HepG2 (cell line): ENCODE measurements around the gene GALNT16. TPM values are rescaled to one million over a fixed set of nuclear protein-coding genes. Genes with fewer than 3 reads are reported as not detected.

Experiments
- ATAC-seq: fragments of 200-7000 bp; cut with Tn5 transposase; 3 replicates; pipeline ENCODE4 v1.9.1; 2020; ENCODE audit warnings: mild to moderate bottlenecking, moderate library complexity
- BruUV-seq: library from RNA; stranded (reverse); fragments of 400-500 nt; replicated peaks from 2 replicates; lab custom pipeline; 2021; lab: Mats Ljungman, UMichigan
- CTCF ChIA-PET: fragments of 300-600 bp; formaldehyde crosslinking; extraction: SDS; loops from one replicate; lab custom pipeline; 2021; ENCODE audit warnings: low total read pairs, inconsistent platforms, low intra/inter-chr PET ratio; lab: Yijun Ruan, JAX
- POLR2A ChIA-PET: fragments of 350-600 bp; sonication (Branson Sonifier 250); formaldehyde crosslinking; loops from one replicate; lab custom pipeline; 2020; ENCODE audit warnings: antibody characterized with exemption, inconsistent platforms; lab: Yijun Ruan, JAX
- DNase-seq: peaks from one replicate; pipeline ENCODE4 v3.0.0-alpha.2; 2015; ENCODE audit warnings: low spot score
- FAIRE-seq: peaks from 3 replicates; lab custom pipeline; 2011; peaks lifted over from hg19 to GRCh38; lab: Jason Lieb, UNC
- H2AFZ ChIP-seq: one replicate; pipeline ENCODE4 v1.6.1; 2011; ENCODE audit warnings: low read length, inconsistent platforms
- H3K27ac ChIP-seq: fragments of 300-600 bp; 3 replicates; pipeline ENCODE4 v1.8.0; 2011; ENCODE audit warnings: mixed run types, mild to moderate bottlenecking, mixed read lengths, low read length, inconsistent platforms; ENCODE audit not compliant: insufficient read depth; ENCODE audit errors: extremely low read length
- H3K27me3 ChIP-seq, 2 experiments: fragments of 200-600 bp in 1 of 2; 2 replicates in 1 of 2; 3 replicates in 1 of 2; pipeline versions ENCODE4 v1.6.0 to v1.8.0; 2011; ENCODE audit warnings: low read length in 2 of 2, mild to moderate bottlenecking in 2 of 2, moderate library complexity in 2 of 2, inconsistent platforms in 1 of 2; ENCODE audit not compliant: insufficient read depth in 2 of 2, control insufficient read depth in 1 of 2
- H3K36me3 ChIP-seq, 2 experiments: fragments of 200-600 bp in 1 of 2; replicated peaks in 1 of 2; 2 replicates in 1 of 2; 3 replicates in 1 of 2; pipeline versions ENCODE4 v1.5.1 to v1.8.0; 2011; ENCODE audit warnings: low read length in 2 of 2, inconsistent platforms in 1 of 2; ENCODE audit not compliant: insufficient read depth in 2 of 2, control insufficient read depth in 1 of 2
- H3K4me1 ChIP-seq: 2 replicates; pipeline ENCODE4 v1.5.1; 2012; ENCODE audit warnings: low read length, inconsistent platforms; ENCODE audit not compliant: insufficient read depth
- H3K4me2 ChIP-seq: 2 replicates; pipeline ENCODE4 v1.6.0; 2011; ENCODE audit warnings: low read depth, low read length, inconsistent platforms
- H3K4me3 ChIP-seq, 3 experiments: fragments of 200-600 bp in 1 of 3; sonication (generic), shearing (Covaris generic) in 1 of 3; replicated peaks in 1 of 3; 2 replicates each; pipeline ENCODE4 v1.5.1; 2011 to 2016; ENCODE audit warnings: low read length in 3 of 3, inconsistent platforms in 2 of 3, low read depth in 2 of 3, mild to moderate bottlenecking in 2 of 3, control low read depth in 1 of 3, mixed read lengths in 1 of 3; ENCODE audit not compliant: insufficient read depth in 1 of 3
- H3K79me2 ChIP-seq: one replicate; pipeline ENCODE4 v1.6.1; 2011; ENCODE audit warnings: low read length, inconsistent platforms; ENCODE audit not compliant: insufficient read depth
- H3K9ac ChIP-seq: 2 replicates; pipeline ENCODE4 v1.6.0; 2011; ENCODE audit warnings: mild to moderate bottlenecking, low read depth, low read length, inconsistent platforms; ENCODE audit not compliant: insufficient read depth
- H3K9me3 ChIP-seq: 2 replicates; pipeline ENCODE4 v1.5.1; 2012; ENCODE audit warnings: mild to moderate bottlenecking, low read length
- H4K20me1 ChIP-seq: 2 replicates; pipeline ENCODE4 v1.6.0; 2011; ENCODE audit warnings: inconsistent platforms, mild to moderate bottlenecking, low read length, moderate library complexity; ENCODE audit not compliant: insufficient read depth
- CHD4 ChIP-seq: fragments of 200-600 bp; sonication (generic); IDR thresholded peaks from 2 replicates; pipeline ENCODE4 v1.7.0; 2017; ENCODE audit warnings: mild to moderate bottlenecking, low read length, borderline replicate concordance
- KAT7 ChIP-seq: IDR thresholded peaks from 2 replicates; pipeline ENCODE4 v1.6.1; 2018; ENCODE audit warnings: borderline replicate concordance, missing compliant biosample characterization
- MTERF4 ChIP-seq: sonication (generic); formaldehyde crosslinking; IDR thresholded peaks from 2 replicates; pipeline ENCODE4 v1.8.0; 2023; ENCODE audit warnings: mild to moderate bottlenecking, missing genetic modification reagents
- NCOA1 ChIP-seq: sonication (generic); formaldehyde crosslinking; IDR thresholded peaks from 2 replicates; pipeline ENCODE4 v1.9.0; 2021; ENCODE audit warnings: missing genetic modification reagents
- NCOA2 ChIP-seq: sonication (generic); formaldehyde crosslinking; IDR thresholded peaks from 2 replicates; pipeline ENCODE4 v1.8.0; 2022; ENCODE audit warnings: inconsistent platforms
- NR1H2 ChIP-seq: sonication (generic); formaldehyde crosslinking; IDR thresholded peaks from 2 replicates; pipeline ENCODE4 v1.8.1; 2022; ENCODE audit warnings: low read depth, missing genetic modification reagents, borderline replicate concordance
- RBM22 ChIP-seq: fragments of 200-400 bp; formaldehyde crosslinking; optimal IDR thresholded peaks from 2 replicates; pipeline ENCODE3; 2017; ENCODE audit warnings: mild to moderate bottlenecking, low read length, moderate library complexity
- RFX1 ChIP-seq: fragments of 450-650 bp; IDR thresholded peaks from 2 replicates; pipeline ENCODE4 v1.6.1; 2017
- RXRB ChIP-seq: IDR thresholded peaks from 2 replicates; pipeline ENCODE4 v1.6.1; 2016; ENCODE audit warnings: borderline replicate concordance, missing genetic modification reagents, missing compliant biosample characterization
- TFDP2 ChIP-seq: sonication (generic); formaldehyde crosslinking; IDR thresholded peaks from 2 replicates; pipeline ENCODE4 v1.4.0; 2020; ENCODE audit warnings: missing genetic modification reagents
- ZBTB26 ChIP-seq: IDR thresholded peaks from 2 replicates; pipeline ENCODE4 v1.6.1; 2016; ENCODE audit warnings: missing compliant biosample characterization, missing genetic modification reagents, borderline replicate concordance
- ZNF333 ChIP-seq: sonication (generic); formaldehyde crosslinking; IDR thresholded peaks from 2 replicates; pipeline ENCODE4 v1.4.0; 2020; ENCODE audit warnings: mild to moderate bottlenecking, missing genetic modification reagents, borderline replicate concordance
- ZNF44 ChIP-seq: sonication (generic); formaldehyde crosslinking; IDR thresholded peaks from 2 replicates; pipeline ENCODE4 v1.5.1; 2020; ENCODE audit warnings: mild to moderate bottlenecking, missing genetic modification reagents
- ZNF549 ChIP-seq: sonication (generic); formaldehyde crosslinking; IDR thresholded peaks from 2 replicates; pipeline ENCODE4 v1.5.0; 2020; ENCODE audit warnings: missing genetic modification reagents
- ZNF629 ChIP-seq: sonication (generic); formaldehyde crosslinking; conservative IDR thresholded peaks from 2 replicates; pipeline ENCODE4 v1.5.0; 2020; ENCODE audit warnings: missing genetic modification reagents
- ZNF652 ChIP-seq: IDR thresholded peaks from 2 replicates; pipeline ENCODE4 v1.6.1; 2016; ENCODE audit warnings: low read depth, borderline replicate concordance
- ZSCAN12 ChIP-seq: sonication (generic); formaldehyde crosslinking; IDR thresholded peaks from 2 replicates; pipeline ENCODE4 v1.9.0; 2021; ENCODE audit warnings: mild to moderate bottlenecking, missing genetic modification reagents
- WGBS: methylation state at CpG from one replicate; pipeline ENCODE4 v1.1.6; 2017; ENCODE audit warnings: low lambda C conversion rate; 5-methylcytosine and 5-hydroxymethylcytosine counted together
- in situ Hi-C: cut with HindIII; loops from 2 replicates; pipeline ENCODE4 v1.10.0; 2017; ENCODE audit warnings: low pct_unique_long_range_greater_than_20kb; ENCODE audit not compliant: extremely low pct_ligation_motif_present
- intact Hi-C: fragments of 100-400 bp; cut with micrococcal nuclease; formaldehyde crosslinking; loops from one replicate; pipeline ENCODE4 v1.10.0; 2022; ENCODE audit not compliant: unreplicated experiment
- polyA plus RNA-seq, 8 experiments: library from polyadenylated mRNA; depleted of rRNA in 3 of 8; stranded (reverse) in 7 of 8; unstranded in 1 of 8; fragments of >200 nt; fragmentation: Illumina TruSeq in 4 of 8; extraction: Trizol in 4 of 8; gene quantifications; 2 replicates each; pipeline versions ENCODE4 v1.2.1 to v1.2.3, GENCODE V29; 2011 to 2016; ENCODE audit warnings: low read depth in 4 of 8, missing spikeins in 1 of 8, mixed read lengths in 1 of 8; ENCODE audit not compliant: insufficient read depth in 1 of 8
- total RNA-seq, 5 experiments: library from RNA; depleted of rRNA; stranded (reverse); fragments of >200 nt; fragmentation: Illumina TruSeq; extraction: Trizol; gene quantifications; 2 replicates each; pipeline ENCODE4 v1.2.3, GENCODE V29; 2016; ENCODE audit warnings: low read depth in 1 of 5
- TF ChIP-seq, protein P1 (sequence below): sonication (generic); formaldehyde crosslinking; IDR thresholded peaks from 2 replicates; pipeline ENCODE4 v1.9.0; 2021; ENCODE audit warnings: missing genetic modification reagents, borderline replicate concordance

Gene GALNT16
- total and polyA plus RNA-seq, 2 of the 13 experiments (the other 11 are each of a cell fraction or from before 2014, with no cell fraction given) = 0.54 to 0.82 TPM

DNA sequence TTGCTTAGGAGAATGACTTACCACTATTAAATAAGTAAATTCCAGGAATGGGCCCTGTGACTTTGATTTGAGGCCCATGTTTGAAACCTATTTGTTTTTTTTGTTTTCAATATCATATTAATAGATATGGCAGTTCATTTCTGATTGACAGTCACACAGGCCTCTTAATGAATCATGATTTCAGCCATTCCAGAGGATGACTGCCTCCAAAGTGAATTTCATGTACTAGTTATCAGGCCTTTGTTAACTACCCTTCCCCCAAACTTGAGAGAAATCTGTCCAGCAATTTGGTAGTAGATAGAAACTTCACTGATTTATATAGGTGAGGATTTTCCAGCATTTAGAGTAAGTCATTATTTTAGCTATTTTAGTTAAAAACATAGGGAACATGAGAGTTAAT, 25.9 kb upstream of the GALNT16 start:
- H3K36me3 ChIP-seq = peaks cover 13 to 46% of the 10 kb centered on the region in 2 experiments
- no peak overlapping the region for H3K27ac ChIP-seq
- H3K4me2 ChIP-seq = no peak overlapping the region
- H4K20me1 ChIP-seq = no peaks in the 10 kb centered on the region
- POLR2A ChIA-PET = no interaction called here
- DNase-seq (no peak), FAIRE-seq (no peak)
- CTCF ChIA-PET = no interaction called here
- intact Hi-C loops (no loop called here), in situ Hi-C loops (no loop called here)
- H3K9me3 ChIP-seq = no peaks in the 10 kb centered on the region
- H3K9ac ChIP-seq = no peak overlapping the region
- no TSS peak for BruUV-seq
- no peak overlapping the region for H2AFZ ChIP-seq
- TF ChIP-seq NR1H2 (CRISPR knock-in tag) (no peak), ZNF549 (CRISPR knock-in tag) (no peak), ZNF652 (CRISPR knock-in tag) (no peak), ZSCAN12 (CRISPR knock-in tag) (no peak), NCOA2 (CRISPR knock-in tag) (no peak), ZNF333 (no peak), ZNF629 (CRISPR knock-in tag) (no peak), ZNF44 (CRISPR knock-in tag) (no peak), RBM22 (no peak), RFX1 (no peak)
- TF ChIP-seq, all 625 proteins: peak for 0
- Histone ChIP-seq H3K27me3 (no peaks in the 10 kb centered on the region), H3K79me2 (no peaks in the 10 kb centered on the region), H3K4me3 (no peak overlapping the region), H3K4me1 (no peaks in the 10 kb centered on the region)
- no peak for ATAC-seq

GRCh38 chr14:69235708-69236107, 24.2 kb upstream of the GALNT16 start:
- intact Hi-C loops (no loop called here), in situ Hi-C loops (no loop called here)
- Histone ChIP-seq H3K4me3 (no peak overlapping the region), H3K9me3 (no peaks in the 10 kb centered on the region), H3K36me3 (peaks cover 10 to 46% of the 10 kb centered on the region in 2 experiments), H3K27ac (no peak overlapping the region), H2AFZ (no peak overlapping the region), H3K27me3 (no peaks in the 10 kb centered on the region), H3K4me2 (no peak overlapping the region), H3K79me2 (no peaks in the 10 kb centered on the region), H3K9ac (no peak overlapping the region), H3K4me1 (no peaks in the 10 kb centered on the region), H4K20me1 (no peaks in the 10 kb centered on the region)
- ChIA-PET POLR2A (no interaction called here), CTCF (no interaction called here)
- FAIRE-seq (no peak), DNase-seq (no peak), ATAC-seq (no peak)
- WGBS = 100% methylated on average over 1 of the region's 1 CpG
- BruUV-seq = no TSS peak
- no peak for TF ChIP-seq TFDP2 (CRISPR knock-in tag)
- TF ChIP-seq KAT7 (CRISPR knock-in tag) = no peak
- TF ChIP-seq, protein P1, sequence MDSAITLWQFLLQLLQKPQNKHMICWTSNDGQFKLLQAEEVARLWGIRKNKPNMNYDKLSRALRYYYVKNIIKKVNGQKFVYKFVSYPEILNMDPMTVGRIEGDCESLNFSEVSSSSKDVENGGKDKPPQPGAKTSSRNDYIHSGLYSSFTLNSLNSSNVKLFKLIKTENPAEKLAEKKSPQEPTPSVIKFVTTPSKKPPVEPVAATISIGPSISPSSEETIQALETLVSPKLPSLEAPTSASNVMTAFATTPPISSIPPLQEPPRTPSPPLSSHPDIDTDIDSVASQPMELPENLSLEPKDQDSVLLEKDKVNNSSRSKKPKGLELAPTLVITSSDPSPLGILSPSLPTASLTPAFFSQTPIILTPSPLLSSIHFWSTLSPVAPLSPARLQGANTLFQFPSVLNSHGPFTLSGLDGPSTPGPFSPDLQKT (CRISPR knock-in tag) = no peak
- TF ChIP-seq MTERF4 (CRISPR knock-in tag) = no peak
- no peak for TF ChIP-seq CHD4
- no peak for TF ChIP-seq ZBTB26
- no peak for TF ChIP-seq RXRB (CRISPR knock-in tag)
- no peak for TF ChIP-seq NCOA1 (CRISPR knock-in tag)
